SK-N-SH (cell line): Measurements from ENCODE around the gene PRPF6. TPM values are rescaled to one million over a fixed set of nuclear protein-coding genes. Genes with fewer than 3 reads are reported as not detected.

Experiments
- CTCF ChIA-PET: fragments of 300-600, 350-600 bp; formaldehyde crosslinking; extraction: SDS; loops from one replicate; lab custom pipeline; 2021; lab: Yijun Ruan, JAX
- POLR2A ChIA-PET: fragments of 350-600 bp; sonication (Branson Sonifier 250); formaldehyde crosslinking; extraction: SDS; loops from one replicate; lab custom pipeline; 2020; ENCODE audit warnings: antibody characterized with exemption, inconsistent platforms; lab: Yijun Ruan, JAX
- DNase-seq: peaks from one replicate; pipeline ENCODE4 v3.0.0; 2012
- H2AFZ ChIP-seq: fragments of 200-600 bp; sonication (generic); 2 replicates; pipeline ENCODE4 v1.8.1; 2016; ENCODE audit warnings: antibody characterized with exemption, mild to moderate bottlenecking, low read depth
- H3F3A ChIP-seq: fragments of 200-600 bp; sonication (generic); replicated peaks from 2 replicates; pipeline ENCODE3; 2016; ENCODE audit warnings: antibody characterized with exemption, mild to moderate bottlenecking; ENCODE audit not compliant: insufficient read depth
- H3K27ac ChIP-seq, 2 experiments: fragments of 200-500 bp in 1 of 2; fragments of 200-600 bp in 1 of 2; sonication (Bioruptor generic) in 1 of 2; sonication (generic), shearing (Covaris generic) in 1 of 2; 2 replicates each; pipeline versions ENCODE4 v1.5.1 to v1.6.1; 2014 to 2016; ENCODE audit warnings: low read depth in 2 of 2, inconsistent platforms in 1 of 2, low read length in 1 of 2, mild to moderate bottlenecking in 1 of 2, mixed read lengths in 1 of 2
- H3K27me3 ChIP-seq: fragments of 200-600 bp; sonication (generic), shearing (Covaris generic); 2 replicates; pipeline ENCODE4 v1.6.1; 2016; ENCODE audit warnings: mixed run types; ENCODE audit not compliant: insufficient read depth
- H3K36me3 ChIP-seq, 2 experiments: fragments of 200-500 bp in 1 of 2; fragments of 200-600 bp in 1 of 2; sonication (Bioruptor generic) in 1 of 2; sonication (generic) in 1 of 2; replicated peaks in 1 of 2; 2 replicates each; pipeline versions ENCODE3 to v1.5.1; 2014 to 2016; ENCODE audit warnings: low read length in 1 of 2, mild to moderate bottlenecking in 1 of 2; ENCODE audit not compliant: insufficient read depth in 2 of 2, control insufficient read depth in 1 of 2
- H3K4me1 ChIP-seq, 2 experiments: fragments of 200-500 bp in 1 of 2; fragments of 200-600 bp in 1 of 2; sonication (Bioruptor generic) in 1 of 2; sonication (generic), shearing (Covaris generic) in 1 of 2; 2 replicates each; pipeline versions ENCODE4 v1.5.1 to v1.6.1; 2014 to 2016; ENCODE audit warnings: low read depth in 1 of 2, low read length in 1 of 2, mixed run types in 1 of 2; ENCODE audit not compliant: insufficient read depth in 2 of 2, control insufficient read depth in 1 of 2
- H3K4me2 ChIP-seq: fragments of 200-600 bp; sonication (generic), shearing (Covaris generic); 2 replicates; pipeline ENCODE4 v1.6.1; 2017; ENCODE audit warnings: mixed run types
- H3K4me3 ChIP-seq, 2 experiments: fragments of 200-500 bp in 1 of 2; fragments of 200-600 bp in 1 of 2; sonication (Bioruptor generic) in 1 of 2; sonication (generic), shearing (Covaris generic) in 1 of 2; 2 replicates each; pipeline versions ENCODE4 v1.5.1 to v1.8.1; 2014 to 2016; ENCODE audit warnings: low read depth in 2 of 2, inconsistent platforms in 1 of 2, low read length in 1 of 2, mild to moderate bottlenecking in 1 of 2, mixed read lengths in 1 of 2, moderate library complexity in 1 of 2
- H3K79me2 ChIP-seq: fragments of 200-600 bp; sonication (generic); 2 replicates; pipeline ENCODE4 v1.8.1; 2017; ENCODE audit warnings: mild to moderate bottlenecking; ENCODE audit not compliant: insufficient read depth
- H3K9ac ChIP-seq: fragments of 200-600 bp; sonication (generic); 2 replicates; pipeline ENCODE4 v1.6.1; 2017; ENCODE audit warnings: mixed run types
- H3K9me2 ChIP-seq: fragments of 200-600 bp; sonication (generic); 2 replicates; pipeline ENCODE4 v1.6.1; 2017; ENCODE audit warnings: mixed run types
- H3K9me3 ChIP-seq: fragments of 200-600 bp; sonication (generic); 2 replicates; pipeline ENCODE4 v1.6.1; 2017; ENCODE audit warnings: mixed run types, mild to moderate bottlenecking, moderate library complexity
- H4K20me1 ChIP-seq: fragments of 200-600 bp; sonication (generic); 2 replicates; pipeline ENCODE4 v1.6.1; 2017; ENCODE audit warnings: mild to moderate bottlenecking, mixed run types; ENCODE audit not compliant: insufficient read depth
- CHD2 ChIP-seq: fragments of 150-350 bp; IDR thresholded peaks from 2 replicates; pipeline ENCODE4 v1.6.1; 2018; ENCODE audit warnings: low read length; ENCODE audit not compliant: partially characterized antibody
- ELF1 ChIP-seq: IDR thresholded peaks from 2 replicates; pipeline ENCODE4 v1.4.0; 2012
- EP300 ChIP-seq, 2 experiments: IDR thresholded peaks; 2 replicates each; pipeline versions ENCODE4 v1.4.0 to v1.6.1; 2012; ENCODE audit warnings: borderline replicate concordance in 1 of 2, low read depth in 1 of 2, low read length in 1 of 2
- EZH2phosphoT487 ChIP-seq: fragments of 200-600 bp; sonication (generic); IDR thresholded peaks from 2 replicates; pipeline ENCODE4 v1.6.1; 2017; ENCODE audit warnings: low read depth, mixed run types, mild to moderate bottlenecking, antibody characterized with exemption, moderate library complexity, borderline replicate concordance
- GABPA ChIP-seq: IDR thresholded peaks from 2 replicates; pipeline ENCODE4 v1.4.0; 2012; ENCODE audit warnings: low read depth, mild to moderate bottlenecking
- JUND ChIP-seq: IDR thresholded peaks from 2 replicates; pipeline ENCODE4 v1.4.0; 2012
- MXI1 ChIP-seq: IDR thresholded peaks from 2 replicates; pipeline ENCODE4 v1.6.1; 2012; ENCODE audit warnings: mild to moderate bottlenecking, low read depth, low read length, improper control_type of control experiment
- NFIC ChIP-seq: IDR thresholded peaks from 2 replicates; pipeline ENCODE4 v1.4.0; 2012; ENCODE audit warnings: borderline replicate concordance
- NRF1 ChIP-seq: IDR thresholded peaks from 2 replicates; pipeline ENCODE4 v1.6.1; 2012; ENCODE audit warnings: low read depth, mild to moderate bottlenecking, low read length
- POLR2AphosphoS5 ChIP-seq: IDR thresholded peaks from 2 replicates; pipeline ENCODE4 v1.6.1; 2012; ENCODE audit warnings: low read depth, low read length
- RXRA ChIP-seq: IDR thresholded peaks from 2 replicates; pipeline ENCODE4 v1.4.0; 2012; ENCODE audit warnings: low read depth, mild to moderate bottlenecking, borderline replicate concordance
- SMC3 ChIP-seq: IDR thresholded peaks from 2 replicates; pipeline ENCODE4 v1.6.1; 2012; ENCODE audit warnings: low read depth, low read length, improper control_type of control experiment
- YY1 ChIP-seq: IDR thresholded peaks from 2 replicates; pipeline ENCODE4 v1.4.0; 2012; ENCODE audit warnings: low read depth, mild to moderate bottlenecking
- WGBS: methylation state at CpG from one replicate; pipeline ENCODE4 v1.1.6; 2017; ENCODE audit warnings: low lambda C conversion rate; 5-methylcytosine and 5-hydroxymethylcytosine counted together
- polyA plus RNA-seq, 3 experiments: library from polyadenylated mRNA; depleted of rRNA; stranded (reverse); fragments of >200 nt; gene quantifications; 2 replicates each; pipeline ENCODE4 v1.2.3, GENCODE V29; 2012
- TF ChIP-seq, protein P1 (sequence below): IDR thresholded peaks from 2 replicates; pipeline ENCODE4 v1.4.0; 2012; ENCODE audit warnings: low read depth, borderline replicate concordance
- TF ChIP-seq, protein P2 (sequence below): IDR thresholded peaks from 2 replicates; pipeline ENCODE4 v1.6.1; 2012; ENCODE audit warnings: mild to moderate bottlenecking, low read depth, low read length, moderate library complexity
- TF ChIP-seq, protein P3 (sequence below): IDR thresholded peaks from 2 replicates; pipeline ENCODE4; 2012
- TF ChIP-seq, protein P4 (sequence below): fragments of 150-350 bp; IDR thresholded peaks from 2 replicates; pipeline ENCODE4 v1.6.1; 2017; ENCODE audit warnings: antibody characterized with exemption, low read length, low read depth, borderline replicate concordance
- TF ChIP-seq, protein P5 (sequence below): IDR thresholded peaks from 2 replicates; pipeline ENCODE4 v1.4.0; 2012; ENCODE audit warnings: low read depth, borderline replicate concordance

The PRPF6 gene
- polyA plus RNA-seq, 1 of the 3 experiments (the other 2 are of a cell fraction): 59.1 TPM

DNA sequence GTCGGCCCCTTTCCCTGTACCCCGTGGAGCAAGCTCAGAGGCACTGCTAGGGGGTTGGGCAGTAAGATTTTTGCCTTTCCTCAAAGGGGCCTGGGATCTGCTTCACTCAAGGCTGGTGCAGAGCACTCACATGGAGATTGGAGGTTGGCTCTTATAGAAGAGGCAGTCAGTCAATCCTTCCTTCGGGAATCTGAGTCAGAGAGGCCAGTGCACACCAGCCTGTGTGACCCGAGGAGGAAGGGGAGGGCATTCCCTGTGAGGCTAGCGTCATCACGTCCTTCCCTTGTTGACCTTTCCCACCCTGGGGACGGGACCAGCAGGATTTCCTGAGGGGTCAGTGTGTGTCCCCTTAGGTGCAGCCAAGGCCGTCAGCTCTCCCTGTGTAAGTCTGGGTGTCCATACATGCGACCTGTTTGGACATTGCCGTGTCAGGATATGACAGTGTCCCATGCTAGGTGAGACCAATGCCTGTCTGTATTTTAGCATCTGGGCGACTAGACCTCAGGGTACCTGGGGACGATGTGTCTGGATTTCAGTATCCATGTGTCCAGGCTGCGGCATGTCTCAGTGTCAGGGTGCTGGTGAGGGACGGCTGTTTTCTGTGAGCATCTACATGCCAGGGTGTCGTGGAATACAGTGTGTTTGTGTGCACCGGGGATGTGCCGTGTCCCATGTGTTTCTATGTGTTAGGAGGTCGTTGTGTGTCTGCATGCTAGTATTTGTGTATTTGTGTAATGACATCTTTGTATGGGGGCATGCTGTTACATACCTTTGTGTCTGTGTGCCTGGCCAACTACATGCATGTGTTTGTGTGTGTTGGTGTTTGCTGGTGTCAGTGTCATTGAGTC is 8.4 kb upstream of the PRPF6 start:
- TF ChIP-seq, protein P1, sequence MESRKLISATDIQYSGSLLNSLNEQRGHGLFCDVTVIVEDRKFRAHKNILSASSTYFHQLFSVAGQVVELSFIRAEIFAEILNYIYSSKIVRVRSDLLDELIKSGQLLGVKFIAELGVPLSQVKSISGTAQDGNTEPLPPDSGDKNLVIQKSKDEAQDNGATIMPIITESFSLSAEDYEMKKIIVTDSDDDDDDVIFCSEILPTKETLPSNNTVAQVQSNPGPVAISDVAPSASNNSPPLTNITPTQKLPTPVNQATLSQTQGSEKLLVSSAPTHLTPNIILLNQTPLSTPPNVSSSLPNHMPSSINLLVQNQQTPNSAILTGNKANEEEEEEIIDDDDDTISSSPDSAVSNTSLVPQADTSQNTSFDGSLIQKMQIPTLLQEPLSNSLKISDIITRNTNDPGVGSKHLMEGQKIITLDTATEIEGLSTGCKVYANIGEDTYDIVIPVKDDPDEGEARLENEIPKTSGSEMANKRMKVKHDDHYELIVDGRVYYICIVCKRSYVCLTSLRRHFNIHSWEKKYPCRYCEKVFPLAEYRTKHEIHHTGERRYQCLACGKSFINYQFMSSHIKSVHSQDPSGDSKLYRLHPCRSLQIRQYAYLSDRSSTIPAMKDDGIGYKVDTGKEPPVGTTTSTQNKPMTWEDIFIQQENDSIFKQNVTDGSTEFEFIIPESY: no peak
- TF ChIP-seq SMC3: no peak
- TF ChIP-seq EZH2phosphoT487: no peak
- TF ChIP-seq CHD2: no peak
- TF ChIP-seq, protein P2, sequence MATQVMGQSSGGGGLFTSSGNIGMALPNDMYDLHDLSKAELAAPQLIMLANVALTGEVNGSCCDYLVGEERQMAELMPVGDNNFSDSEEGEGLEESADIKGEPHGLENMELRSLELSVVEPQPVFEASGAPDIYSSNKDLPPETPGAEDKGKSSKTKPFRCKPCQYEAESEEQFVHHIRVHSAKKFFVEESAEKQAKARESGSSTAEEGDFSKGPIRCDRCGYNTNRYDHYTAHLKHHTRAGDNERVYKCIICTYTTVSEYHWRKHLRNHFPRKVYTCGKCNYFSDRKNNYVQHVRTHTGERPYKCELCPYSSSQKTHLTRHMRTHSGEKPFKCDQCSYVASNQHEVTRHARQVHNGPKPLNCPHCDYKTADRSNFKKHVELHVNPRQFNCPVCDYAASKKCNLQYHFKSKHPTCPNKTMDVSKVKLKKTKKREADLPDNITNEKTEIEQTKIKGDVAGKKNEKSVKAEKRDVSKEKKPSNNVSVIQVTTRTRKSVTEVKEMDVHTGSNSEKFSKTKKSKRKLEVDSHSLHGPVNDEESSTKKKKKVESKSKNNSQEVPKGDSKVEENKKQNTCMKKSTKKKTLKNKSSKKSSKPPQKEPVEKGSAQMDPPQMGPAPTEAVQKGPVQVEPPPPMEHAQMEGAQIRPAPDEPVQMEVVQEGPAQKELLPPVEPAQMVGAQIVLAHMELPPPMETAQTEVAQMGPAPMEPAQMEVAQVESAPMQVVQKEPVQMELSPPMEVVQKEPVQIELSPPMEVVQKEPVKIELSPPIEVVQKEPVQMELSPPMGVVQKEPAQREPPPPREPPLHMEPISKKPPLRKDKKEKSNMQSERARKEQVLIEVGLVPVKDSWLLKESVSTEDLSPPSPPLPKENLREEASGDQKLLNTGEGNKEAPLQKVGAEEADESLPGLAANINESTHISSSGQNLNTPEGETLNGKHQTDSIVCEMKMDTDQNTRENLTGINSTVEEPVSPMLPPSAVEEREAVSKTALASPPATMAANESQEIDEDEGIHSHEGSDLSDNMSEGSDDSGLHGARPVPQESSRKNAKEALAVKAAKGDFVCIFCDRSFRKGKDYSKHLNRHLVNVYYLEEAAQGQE: no peak
- no peak for TF ChIP-seq JUND
- TF ChIP-seq, protein P3, sequence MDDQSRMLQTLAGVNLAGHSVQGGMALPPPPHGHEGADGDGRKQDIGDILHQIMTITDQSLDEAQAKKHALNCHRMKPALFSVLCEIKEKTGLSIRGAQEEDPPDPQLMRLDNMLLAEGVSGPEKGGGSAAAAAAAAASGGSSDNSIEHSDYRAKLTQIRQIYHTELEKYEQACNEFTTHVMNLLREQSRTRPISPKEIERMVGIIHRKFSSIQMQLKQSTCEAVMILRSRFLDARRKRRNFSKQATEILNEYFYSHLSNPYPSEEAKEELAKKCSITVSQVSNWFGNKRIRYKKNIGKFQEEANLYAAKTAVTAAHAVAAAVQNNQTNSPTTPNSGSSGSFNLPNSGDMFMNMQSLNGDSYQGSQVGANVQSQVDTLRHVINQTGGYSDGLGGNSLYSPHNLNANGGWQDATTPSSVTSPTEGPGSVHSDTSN: no peak
- TF ChIP-seq RXRA: no peak
- TF ChIP-seq, protein P4, sequence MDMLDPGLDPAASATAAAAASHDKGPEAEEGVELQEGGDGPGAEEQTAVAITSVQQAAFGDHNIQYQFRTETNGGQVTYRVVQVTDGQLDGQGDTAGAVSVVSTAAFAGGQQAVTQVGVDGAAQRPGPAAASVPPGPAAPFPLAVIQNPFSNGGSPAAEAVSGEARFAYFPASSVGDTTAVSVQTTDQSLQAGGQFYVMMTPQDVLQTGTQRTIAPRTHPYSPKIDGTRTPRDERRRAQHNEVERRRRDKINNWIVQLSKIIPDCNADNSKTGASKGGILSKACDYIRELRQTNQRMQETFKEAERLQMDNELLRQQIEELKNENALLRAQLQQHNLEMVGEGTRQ: no peak
- no peak for TF ChIP-seq NRF1
- TF ChIP-seq EP300 (IDR thresholded peaks at IDR 0.05; ENCODE audit: borderline replicate concordance in 1 of 2, low read depth in 1 of 2, low read length in 1 of 2): no peak
- TF ChIP-seq ELF1: no peak
- TF ChIP-seq NFIC: no peak
- TF ChIP-seq, protein P5, sequence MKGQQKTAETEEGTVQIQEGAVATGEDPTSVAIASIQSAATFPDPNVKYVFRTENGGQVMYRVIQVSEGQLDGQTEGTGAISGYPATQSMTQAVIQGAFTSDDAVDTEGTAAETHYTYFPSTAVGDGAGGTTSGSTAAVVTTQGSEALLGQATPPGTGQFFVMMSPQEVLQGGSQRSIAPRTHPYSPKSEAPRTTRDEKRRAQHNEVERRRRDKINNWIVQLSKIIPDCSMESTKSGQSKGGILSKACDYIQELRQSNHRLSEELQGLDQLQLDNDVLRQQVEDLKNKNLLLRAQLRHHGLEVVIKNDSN: no peak
- no peak for TF ChIP-seq MXI1
- no peak for TF ChIP-seq YY1
- TF ChIP-seq GABPA: no peak
- no peak for TF ChIP-seq POLR2AphosphoS5
- TF ChIP-seq, all 33 proteins: peak for 0
- Histone ChIP-seq H3K27ac (no peak overlapping the region), H3F3A (no peaks in the 10 kb centered on the region), H3K27me3 (no peaks in the 10 kb centered on the region), H3K4me2 (no peak overlapping the region), H4K20me1 (no peaks in the 10 kb centered on the region), H3K9me3 (no peaks in the 10 kb centered on the region), H3K36me3 (peaks cover 0 to 8% of the 10 kb centered on the region in 2 experiments), H2AFZ (no peak overlapping the region), H3K9ac (no peak overlapping the region), H3K79me2 (peaks cover 15% of the 10 kb centered on the region), H3K9me2 (no peaks in the 10 kb centered on the region), H3K4me1 (peaks cover 7 to 18% of the 10 kb centered on the region in 2 experiments; a peak in 2 of 4 replicates), H3K4me3 (no peak overlapping the region)
- peak; percentile 2 for DNase-seq
- POLR2A ChIA-PET: interaction anchor here (0.7 kb wide), 1 partner anchor 437 kb away, joined by 3 read pairs; no protein-coding TSS in a partner anchor
- WGBS: 88% methylated on average over 17 of the region's 18 CpGs
- CTCF ChIA-PET: interaction anchor here (1.0 to 4.5 kb wide), 12 partner anchors 9 to 434 kb away, joined by 3 to 44 read pairs (median 4); partner anchors contain the start of gene PTK6
